Glutamatergic neuron (in vitro differentiated cells): Measurements from ENCODE around the gene ID2. TPM values are rescaled to one million over a fixed set of nuclear protein-coding genes. Genes with fewer than 3 reads are reported as not detected.

Experiments used
- DNase-seq: peaks from one replicate; pipeline ENCODE4 v3.0.0; 2022
- H3K27ac Mint-ChIP-seq: one replicate; pipeline ENCODE4 v1.8.0; 2020; ENCODE audit warnings: mild to moderate bottlenecking, mixed read lengths, inconsistent platforms; ENCODE audit not compliant: unreplicated experiment
- H3K27me3 Mint-ChIP-seq: one replicate; pipeline ENCODE4 v1.8.0; 2020; ENCODE audit warnings: mild to moderate bottlenecking, moderate library complexity, mixed read lengths, inconsistent platforms; ENCODE audit not compliant: unreplicated experiment
- H3K36me3 Mint-ChIP-seq: one replicate; pipeline ENCODE4 v1.8.0; 2020; ENCODE audit warnings: mild to moderate bottlenecking, mixed read lengths, inconsistent platforms; ENCODE audit not compliant: unreplicated experiment
- H3K4me1 Mint-ChIP-seq: one replicate; pipeline ENCODE4 v1.8.0; 2020; ENCODE audit warnings: mild to moderate bottlenecking, low read depth, mixed read lengths, inconsistent platforms; ENCODE audit not compliant: unreplicated experiment
- H3K4me3 Mint-ChIP-seq: one replicate; pipeline ENCODE4 v1.8.0; 2020; ENCODE audit warnings: mild to moderate bottlenecking, mixed read lengths, inconsistent platforms; ENCODE audit not compliant: unreplicated experiment
- H3K9me3 Mint-ChIP-seq: one replicate; pipeline ENCODE4 v1.8.0; 2020; ENCODE audit warnings: mild to moderate bottlenecking, moderate library complexity, mixed read lengths, inconsistent platforms; ENCODE audit not compliant: unreplicated experiment
- CTCF ChIP-seq: fragments of 200-600 bp; sonication (generic); IDR thresholded peaks from one replicate; pipeline ENCODE4 v1.5.0; 2021; ENCODE audit not compliant: partially characterized antibody, unreplicated experiment
- total RNA-seq: library from RNA; stranded (reverse); fragmentation: NEBNext Ultra II Directional; extraction: Animal tissue kit (Norgen Biotek cat#: 25700); gene quantifications from one replicate; pipeline ENCODE4 v1.2.1, GENCODE V29; 2021; ENCODE audit not compliant: unreplicated experiment

Gene ID2
- total RNA-seq, 1 donor from 2014 or later = 13.2 TPM

- Mint-ChIP-seq H3K9me3 (no peaks in the 10 kb centered on the region), H3K27me3 (peaks cover 8% of the 10 kb centered on the region), H3K36me3 (peaks cover 1% of the 10 kb centered on the region), H3K27ac (no peak overlapping the region), H3K4me1 (peaks cover 19% of the 10 kb centered on the region), H3K4me3 (no peak overlapping the region)
- no peak for TF ChIP-seq CTCF
- no peak for DNase-seq
Observed at GRCh38 chr2:8639122-8639635, 42.7 kb upstream of the ID2 start.

GRCh38 chr2:8640498-8640897, 41.4 kb upstream of the ID2 start:
- no peak for DNase-seq
- H3K4me3 Mint-ChIP-seq = no peak overlapping the region
- H3K27me3 Mint-ChIP-seq = peaks cover 5% of the 10 kb centered on the region
- peaks cover 5% of the 10 kb centered on the region for H3K36me3 Mint-ChIP-seq
- no peak overlapping the region for H3K27ac Mint-ChIP-seq
- H3K9me3 Mint-ChIP-seq = no peaks in the 10 kb centered on the region
- no peak for TF ChIP-seq CTCF
- peaks cover 19% of the 10 kb centered on the region for H3K4me1 Mint-ChIP-seq

GRCh38 chr2:8641301-8641965, 40.4 kb upstream of the ID2 start:
- peaks cover 5% of the 10 kb centered on the region for H3K27me3 Mint-ChIP-seq
- no peak overlapping the region for H3K4me3 Mint-ChIP-seq
- TF ChIP-seq CTCF = no peak
- no peaks in the 10 kb centered on the region for H3K9me3 Mint-ChIP-seq
- peaks cover 5% of the 10 kb centered on the region for H3K36me3 Mint-ChIP-seq
- H3K4me1 Mint-ChIP-seq = peaks cover 18% of the 10 kb centered on the region
- DNase-seq = no peak
- no peak overlapping the region for H3K27ac Mint-ChIP-seq

GRCh38 chr2:8642366-8643068, 39.3 kb upstream of the ID2 start:
- peak overlapping the region; percentile 22 for H3K27ac Mint-ChIP-seq
- TF ChIP-seq CTCF = no peak
- DNase-seq = no peak
- peaks cover 2% of the 10 kb centered on the region for H3K27me3 Mint-ChIP-seq
- H3K4me1 Mint-ChIP-seq = peaks cover 14% of the 10 kb centered on the region
- H3K36me3 Mint-ChIP-seq = peaks cover 5% of the 10 kb centered on the region
- no peak overlapping the region for H3K4me3 Mint-ChIP-seq
- no peaks in the 10 kb centered on the region for H3K9me3 Mint-ChIP-seq
